ENCODE measurements around the gene ANK3. TPM values are rescaled to one million over a fixed set of nuclear protein-coding genes. Genes with fewer than 3 reads are reported as not detected.
A peak's percentile ranks its signal among the peaks of the same experiment; 100 is the strongest.

Gene ANK3
- total RNA-seq, 1 donor from 2014 or later: 39.1 TPM

GRCh38 chr10:60137292-60137992 lies 252.2 kb downstream of the ANK3 start:
- no peak for ATAC-seq

GRCh38 chr10:60135020-60135419 lies 254.7 kb downstream of the ANK3 start:
- ATAC-seq: no peak

- no peak for ATAC-seq
Measured at GRCh38 chr10:60134548-60134947, 255.1 kb downstream of the ANK3 start.

- ATAC-seq: peak; percentile 63
Measured at GRCh38 chr10:60130130-60130579, 259.5 kb downstream of the ANK3 start.

- no peak for ATAC-seq
Measured at GRCh38 chr10:60125895-60126294, 263.8 kb downstream of the ANK3 start.

- ATAC-seq: no peak
Measured at GRCh38 chr10:60124536-60124935, 265.1 kb downstream of the ANK3 start.

- peak; percentile 18 for ATAC-seq
Measured at GRCh38 chr10:60123668-60124067, 266.0 kb downstream of the ANK3 start.

GRCh38 chr10:60123172-60123571 lies 266.5 kb downstream of the ANK3 start:
- peak; percentile 96 for ATAC-seq

- peak; percentile 12 for ATAC-seq
Measured at GRCh38 chr10:60122190-60122589, 267.5 kb downstream of the ANK3 start.

GRCh38 chr10:60114765-60115586 lies 274.7 kb downstream of the ANK3 start:
- ATAC-seq: peak; percentile 48

- ATAC-seq: no peak
Measured at GRCh38 chr10:60110739-60111138, 278.9 kb downstream of the ANK3 start.

- no peak for ATAC-seq
Measured at GRCh38 chr10:60107308-60107976, 282.2 kb downstream of the ANK3 start.

- ATAC-seq: no peak
Measured at GRCh38 chr10:60105295-60105695, 284.4 kb downstream of the ANK3 start.

- no peak for ATAC-seq
Measured at GRCh38 chr10:60101821-60102220, 287.9 kb downstream of the ANK3 start.

GRCh38 chr10:60099998-60100747 lies 289.5 kb downstream of the ANK3 start:
- peak; percentile 68 for ATAC-seq

GRCh38 chr10:60098677-60099601 lies 290.7 kb downstream of the ANK3 start:
- no peak for ATAC-seq

GRCh38 chr10:60096761-60097513 lies 292.7 kb downstream of the ANK3 start:
- no peak for ATAC-seq

- no peak for ATAC-seq
Measured at GRCh38 chr10:60093317-60093716, 296.4 kb downstream of the ANK3 start.

- no peak for ATAC-seq
Measured at GRCh38 chr10:60086862-60087261, 302.8 kb downstream of the ANK3 start.

GRCh38 chr10:60086421-60086820 lies 303.3 kb downstream of the ANK3 start:
- ATAC-seq: no peak

Data from esophagus mucosa (tissue), 1 donor.